Measurements from ENCODE around the gene AP3S1. TPM values are rescaled to one million over a fixed set of nuclear protein-coding genes. Genes with fewer than 3 reads are reported as not detected.
A peak's percentile ranks its signal among the peaks of the same experiment; 100 is the strongest.
"Not testable (repeated sequence)": the region's sequence is repeated elsewhere in the genome, so short reads cannot be mapped to it uniquely, and the experiment has no call there.

AP3S1 gene
- total and polyA plus RNA-seq, 4 donors: 97.7 to 186 (median 139) TPM

DNA sequence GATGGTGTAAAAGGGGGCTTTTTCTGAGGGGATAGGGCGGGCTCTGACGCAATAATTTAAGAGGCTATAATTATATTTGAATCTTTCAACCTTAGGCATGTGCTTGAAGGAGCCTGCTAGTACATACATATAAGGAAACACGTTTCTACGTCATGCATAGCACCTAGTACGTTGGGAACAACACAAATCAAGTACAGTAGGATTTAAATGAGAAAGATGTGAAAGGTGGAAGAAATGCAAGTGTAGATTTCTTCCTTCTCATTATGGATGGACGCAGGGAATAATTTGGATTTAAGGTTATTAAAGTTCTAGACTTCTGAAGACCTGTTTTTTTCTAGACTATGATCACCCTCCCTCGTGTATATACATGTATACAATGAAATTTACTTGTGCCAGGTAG lies 24.3 kb upstream of the AP3S1 start:
- Histone ChIP-seq H3K4me3 (ENCODE audit: low read depth, low read length) (peak overlapping the region; percentile 79), H3K27me3 (ENCODE audit: control insufficient read depth, insufficient read depth, low read length) (no peaks in the 10 kb centered on the region), H3K36me3 (ENCODE audit: control insufficient read depth, insufficient read depth, low read length) (no peaks in the 10 kb centered on the region), H3K4me1 (ENCODE audit: control insufficient read depth, insufficient read depth, low read length) (peaks cover 3% of the 10 kb centered on the region), H3K9me3 (ENCODE audit: control insufficient read depth, insufficient read depth, low read length) (no peaks in the 10 kb centered on the region), H3K27ac (ENCODE audit: low read depth, low read length) (no peak overlapping the region)
- no CpG with 5 or more reads among the region's 7 CpGs for WGBS (ENCODE audit: insufficient coverage)
- peak in 3 of 6 donors; percentile 15 to 59 (median 24) for DNase-seq (ENCODE audit: low read depth in 4 of 6, low spot score in 6 of 6)

DNA sequence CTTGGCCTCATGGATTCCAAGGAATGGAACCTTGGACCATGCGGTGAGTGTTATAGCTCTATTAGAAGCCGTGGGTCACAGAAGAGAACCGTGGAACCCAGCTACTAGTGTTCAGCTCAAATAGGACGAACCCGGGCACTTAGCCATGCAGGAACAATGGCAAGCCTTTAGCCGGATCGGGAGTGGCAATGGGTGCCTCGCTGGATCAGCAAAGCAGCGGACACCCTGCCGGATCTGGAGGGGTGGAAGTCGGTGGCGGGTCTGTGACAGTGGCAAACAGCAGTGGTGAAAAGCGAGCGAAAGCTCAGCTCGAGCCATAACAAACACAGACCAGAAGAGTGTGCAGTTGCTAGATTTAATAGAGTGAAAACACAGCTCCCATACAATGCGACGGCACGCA lies 22.9 kb upstream of the AP3S1 start:
- Histone ChIP-seq H3K27ac (ENCODE audit: low read depth, low read length) (peak overlapping the region; percentile 15), H3K36me3 (ENCODE audit: control insufficient read depth, insufficient read depth, low read length) (no peaks in the 10 kb centered on the region), H3K9me3 (ENCODE audit: control insufficient read depth, insufficient read depth, low read length) (no peaks in the 10 kb centered on the region), H3K4me3 (ENCODE audit: low read depth, low read length) (peak overlapping the region; percentile 9), H3K4me1 (ENCODE audit: control insufficient read depth, insufficient read depth, low read length) (peaks cover 3% of the 10 kb centered on the region), H3K27me3 (ENCODE audit: control insufficient read depth, insufficient read depth, low read length) (no peaks in the 10 kb centered on the region)
- DNase-seq (ENCODE audit: low read depth in 4 of 6, low spot score in 6 of 6): peak in 1 of 6 donors; percentile 5
- 80% methylated on average over 14 of the region's 18 CpGs for WGBS (ENCODE audit: insufficient coverage)

DNA sequence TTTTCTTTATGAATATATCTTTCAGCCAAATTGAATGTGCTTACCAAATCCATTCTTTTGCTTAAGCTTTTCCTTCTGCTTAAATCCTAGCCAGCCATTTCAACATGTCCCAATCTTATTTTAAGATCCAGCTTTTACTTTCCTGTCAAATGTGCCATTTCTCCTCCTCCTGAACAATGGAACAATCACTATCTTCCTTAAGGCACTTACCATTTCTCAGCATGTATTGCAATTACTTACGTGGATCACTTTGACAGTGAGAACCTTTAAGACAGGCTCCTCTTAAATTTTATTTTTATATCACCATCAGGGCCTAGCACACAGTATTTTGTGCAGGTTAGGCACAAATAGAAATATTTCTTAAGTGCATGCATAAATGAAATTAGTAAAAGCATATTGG lies 20.9 kb upstream of the AP3S1 start:
- H3K9me3 ChIP-seq (ENCODE audit: control insufficient read depth, insufficient read depth, low read length): peaks cover 1% of the 10 kb centered on the region
- no peaks in the 10 kb centered on the region for H3K27me3 ChIP-seq (ENCODE audit: control insufficient read depth, insufficient read depth, low read length)
- no peak overlapping the region for H3K27ac ChIP-seq (ENCODE audit: low read depth, low read length)
- no peaks in the 10 kb centered on the region for H3K36me3 ChIP-seq (ENCODE audit: control insufficient read depth, insufficient read depth, low read length)
- no peak for DNase-seq (ENCODE audit: low read depth in 4 of 6, low spot score in 6 of 6)
- WGBS (ENCODE audit: insufficient coverage): no CpG with 5 or more reads among the region's 1 CpG
- H3K4me3 ChIP-seq (ENCODE audit: low read depth, low read length): no peak overlapping the region
- H3K4me1 ChIP-seq (ENCODE audit: control insufficient read depth, insufficient read depth, low read length): peaks cover 3% of the 10 kb centered on the region

- DNase-seq (ENCODE audit: low read depth in 4 of 6, low spot score in 6 of 6); H3K27me3 ChIP-seq (ENCODE audit: control insufficient read depth, insufficient read depth, low read length); H3K36me3 ChIP-seq (ENCODE audit: control insufficient read depth, insufficient read depth, low read length); H3K4me3 ChIP-seq (ENCODE audit: low read depth, low read length); H3K4me1 ChIP-seq (ENCODE audit: control insufficient read depth, insufficient read depth, low read length); H3K27ac ChIP-seq (ENCODE audit: low read depth, low read length); H3K9me3 ChIP-seq (ENCODE audit: control insufficient read depth, insufficient read depth, low read length): not testable (repeated sequence)
- WGBS (ENCODE audit: insufficient coverage): no CpG with 5 or more reads among the region's 1 CpG
These were observed 16.8 kb upstream of the AP3S1 start for GRCh38 chr5:115824983-115825382.

GRCh38 chr5:115825948-115826347 lies 15.8 kb upstream of the AP3S1 start:
- Histone ChIP-seq H3K9me3 (ENCODE audit: control insufficient read depth, insufficient read depth, low read length) (peaks cover 2% of the 10 kb centered on the region), H3K36me3 (ENCODE audit: control insufficient read depth, insufficient read depth, low read length) (peaks cover 4% of the 10 kb centered on the region), H3K27ac (ENCODE audit: low read depth, low read length) (no peak overlapping the region), H3K27me3 (ENCODE audit: control insufficient read depth, insufficient read depth, low read length) (no peaks in the 10 kb centered on the region), H3K4me3 (ENCODE audit: low read depth, low read length) (no peak overlapping the region), H3K4me1 (ENCODE audit: control insufficient read depth, insufficient read depth, low read length) (no peaks in the 10 kb centered on the region)
- WGBS (ENCODE audit: insufficient coverage): 97% methylated on average over 3 of the region's 4 CpGs
- DNase-seq (ENCODE audit: low read depth in 4 of 6, low spot score in 6 of 6): no peak

GRCh38 chr5:115829913-115830312 lies 11.8 kb upstream of the AP3S1 start:
- DNase-seq (ENCODE audit: low read depth in 4 of 6, low spot score in 6 of 6): no peak
- H3K9me3 ChIP-seq (ENCODE audit: control insufficient read depth, insufficient read depth, low read length): peaks cover 2% of the 10 kb centered on the region
- H3K4me3 ChIP-seq (ENCODE audit: low read depth, low read length): no peak overlapping the region
- no peak overlapping the region for H3K27ac ChIP-seq (ENCODE audit: low read depth, low read length)
- 100% methylated on average over 1 of the region's 5 CpGs for WGBS (ENCODE audit: insufficient coverage)
- no peaks in the 10 kb centered on the region for H3K27me3 ChIP-seq (ENCODE audit: control insufficient read depth, insufficient read depth, low read length)
- peaks cover 4% of the 10 kb centered on the region for H3K36me3 ChIP-seq (ENCODE audit: control insufficient read depth, insufficient read depth, low read length)
- no peaks in the 10 kb centered on the region for H3K4me1 ChIP-seq (ENCODE audit: control insufficient read depth, insufficient read depth, low read length)

- Histone ChIP-seq H3K9me3 (ENCODE audit: control insufficient read depth, insufficient read depth, low read length) (no peaks in the 10 kb centered on the region), H3K36me3 (ENCODE audit: control insufficient read depth, insufficient read depth, low read length) (peaks cover 4% of the 10 kb centered on the region), H3K27ac (ENCODE audit: low read depth, low read length) (no peak overlapping the region), H3K4me1 (ENCODE audit: control insufficient read depth, insufficient read depth, low read length) (no peaks in the 10 kb centered on the region), H3K4me3 (ENCODE audit: low read depth, low read length) (no peak overlapping the region), H3K27me3 (ENCODE audit: control insufficient read depth, insufficient read depth, low read length) (no peaks in the 10 kb centered on the region)
- peak in 2 of 6 donors; percentile 68 to 84 for DNase-seq (ENCODE audit: low read depth in 4 of 6, low spot score in 6 of 6)
- no CpG with 5 or more reads among the region's 2 CpGs for WGBS (ENCODE audit: insufficient coverage)
These were observed 10.5 kb upstream of the AP3S1 start for GRCh38 chr5:115831163-115831768.

GRCh38 chr5:115835481-115835880 lies 6.3 kb upstream of the AP3S1 start:
- WGBS (ENCODE audit: insufficient coverage): 83% methylated on average over 3 of the region's 4 CpGs

GRCh38 chr5:115838885-115839518 lies 2.7 kb upstream of the AP3S1 start:
- no peak overlapping the region for H3K27ac ChIP-seq (ENCODE audit: low read depth, low read length)
- peaks cover 4% of the 10 kb centered on the region for H3K36me3 ChIP-seq (ENCODE audit: control insufficient read depth, insufficient read depth, low read length)
- H3K4me3 ChIP-seq (ENCODE audit: low read depth, low read length): no peak overlapping the region
- WGBS (ENCODE audit: insufficient coverage): no CpG with 5 or more reads among the region's 10 CpGs
- peak in 2 of 6 donors; percentile 72 to 77 for DNase-seq (ENCODE audit: low read depth in 4 of 6, low spot score in 6 of 6)
- H3K4me1 ChIP-seq (ENCODE audit: control insufficient read depth, insufficient read depth, low read length): peaks cover 10% of the 10 kb centered on the region
- H3K9me3 ChIP-seq (ENCODE audit: control insufficient read depth, insufficient read depth, low read length): no peaks in the 10 kb centered on the region
- H3K27me3 ChIP-seq (ENCODE audit: control insufficient read depth, insufficient read depth, low read length): no peaks in the 10 kb centered on the region

More at GRCh38 chr5:115835481-115835880, 6.3 kb upstream of the AP3S1 start:
- peaks cover 9% of the 10 kb centered on the region for H3K4me1 ChIP-seq (ENCODE audit: control insufficient read depth, insufficient read depth, low read length)
- H3K27me3 ChIP-seq (ENCODE audit: control insufficient read depth, insufficient read depth, low read length): no peaks in the 10 kb centered on the region
- no peak overlapping the region for H3K4me3 ChIP-seq (ENCODE audit: low read depth, low read length)
- peaks cover 4% of the 10 kb centered on the region for H3K36me3 ChIP-seq (ENCODE audit: control insufficient read depth, insufficient read depth, low read length)
- no peak overlapping the region for H3K27ac ChIP-seq (ENCODE audit: low read depth, low read length)
- DNase-seq (ENCODE audit: low read depth in 4 of 6, low spot score in 6 of 6): no peak
- no peaks in the 10 kb centered on the region for H3K9me3 ChIP-seq (ENCODE audit: control insufficient read depth, insufficient read depth, low read length)

GRCh38 chr5:115840873-115841272 lies 862 bp upstream of the AP3S1 start:
- Histone ChIP-seq H3K27ac (ENCODE audit: low read depth, low read length) (peak overlapping the region; percentile 98), H3K36me3 (ENCODE audit: control insufficient read depth, insufficient read depth, low read length) (peaks cover 4% of the 10 kb centered on the region), H3K4me3 (ENCODE audit: low read depth, low read length) (peak overlapping the region; percentile 95), H3K27me3 (ENCODE audit: control insufficient read depth, insufficient read depth, low read length) (no peaks in the 10 kb centered on the region), H3K4me1 (ENCODE audit: control insufficient read depth, insufficient read depth, low read length) (peaks cover 10% of the 10 kb centered on the region), H3K9me3 (ENCODE audit: control insufficient read depth, insufficient read depth, low read length) (no peaks in the 10 kb centered on the region)
- WGBS (ENCODE audit: insufficient coverage): 0% methylated on average over 1 of the region's 5 CpGs
- no peak for DNase-seq (ENCODE audit: low read depth in 4 of 6, low spot score in 6 of 6)
